T-helper 17 cell (primary cell): ENCODE data around the gene USP35. TPM values are rescaled to one million over a fixed set of nuclear protein-coding genes. Genes with fewer than 3 reads are reported as not detected.

Experiments
- ATAC-seq: fragments of 150-1000 bp; cut with Tn5 transposase; 2 replicates; pipeline ENCODE4 v1.10.0; 2021; ENCODE audit warnings: mild to moderate bottlenecking, moderate library complexity
- DNase-seq, 3 donors: peaks; one replicate each; pipeline versions ENCODE4 v3.0.0 to v3.0.0-alpha.2; 2020 to 2021
- H3K9me3 ChIP-seq: one replicate; pipeline ENCODE4 v1.7.0; 2013; ENCODE audit warnings: low read length, mild to moderate bottlenecking; ENCODE audit not compliant: control insufficient read depth, poor library complexity, severe bottlenecking
- H3K27ac Mint-ChIP-seq: one replicate; pipeline ENCODE4 v1.8.0; 2022; ENCODE audit warnings: mild to moderate bottlenecking, moderate library complexity, mixed read lengths
- H3K27me3 Mint-ChIP-seq: one replicate; pipeline ENCODE4 v1.8.0; 2022; ENCODE audit warnings: mixed read lengths
- H3K36me3 Mint-ChIP-seq: one replicate; pipeline ENCODE4 v1.8.0; 2022; ENCODE audit warnings: low read depth, mixed read lengths
- H3K4me1 Mint-ChIP-seq: one replicate; pipeline ENCODE4 v1.8.0; 2022; ENCODE audit warnings: mild to moderate bottlenecking, mixed read lengths
- H3K4me3 Mint-ChIP-seq: one replicate; pipeline ENCODE4 v1.8.0; 2022; ENCODE audit warnings: mild to moderate bottlenecking, moderate library complexity, mixed read lengths
- total RNA-seq, 4 donors: library from RNA in 2 of 4; stranded (reverse) in 2 of 4; gene quantifications; one replicate each; pipeline ENCODE4 v1.2.3 and lab custom pipeline; 2022 to 2026

USP35 gene
- total RNA-seq, 2 donors from 2014 or later = 10.5 to 13.4 TPM

GRCh38 chr11:78205691-78206090, 17.0 kb downstream of the USP35 start:
- no peak for ATAC-seq
- H3K36me3 Mint-ChIP-seq = peaks cover 4% of the 10 kb centered on the region
- H3K4me1 Mint-ChIP-seq = peaks cover 29% of the 10 kb centered on the region
- no peak for DNase-seq
- no peaks in the 10 kb centered on the region for H3K9me3 ChIP-seq
- no peaks in the 10 kb centered on the region for H3K27me3 Mint-ChIP-seq
- H3K4me3 Mint-ChIP-seq = no peak overlapping the region
- H3K27ac Mint-ChIP-seq = peak overlapping the region; percentile 100

GRCh38 chr11:78207532-78208256, 19.0 kb downstream of the USP35 start:
- peaks cover 4% of the 10 kb centered on the region for H3K36me3 Mint-ChIP-seq
- ATAC-seq (no peak), DNase-seq (no peak)
- H3K27me3 Mint-ChIP-seq = no peaks in the 10 kb centered on the region
- no peaks in the 10 kb centered on the region for H3K9me3 ChIP-seq
- H3K4me3 Mint-ChIP-seq = no peak overlapping the region
- peaks cover 24% of the 10 kb centered on the region for H3K4me1 Mint-ChIP-seq
- peak overlapping the region; percentile 100 for H3K27ac Mint-ChIP-seq

- peaks cover 18% of the 10 kb centered on the region for H3K4me1 Mint-ChIP-seq
- ATAC-seq = no peak
- H3K4me3 Mint-ChIP-seq = peak overlapping the region; percentile 25
- peak overlapping the region; percentile 100 for H3K27ac Mint-ChIP-seq
- H3K27me3 Mint-ChIP-seq = no peaks in the 10 kb centered on the region
- peaks cover 4% of the 10 kb centered on the region for H3K36me3 Mint-ChIP-seq
- DNase-seq = no peak
- no peaks in the 10 kb centered on the region for H3K9me3 ChIP-seq
Measured at GRCh38 chr11:78208257-78209165, 19.8 kb downstream of the USP35 start.

- Mint-ChIP-seq H3K4me1 (peaks cover 16% of the 10 kb centered on the region), H3K36me3 (peaks cover 4% of the 10 kb centered on the region), H3K27me3 (no peaks in the 10 kb centered on the region), H3K4me3 (peak overlapping the region; percentile 61), H3K27ac (peak overlapping the region; percentile 100)
- DNase-seq = no peak
- no peak for ATAC-seq
- no peaks in the 10 kb centered on the region for H3K9me3 ChIP-seq
Measured at GRCh38 chr11:78209478-78209877, 20.8 kb downstream of the USP35 start.

GRCh38 chr11:78210000-78210608, 21.4 kb downstream of the USP35 start:
- Mint-ChIP-seq H3K27me3 (no peaks in the 10 kb centered on the region), H3K36me3 (peaks cover 4% of the 10 kb centered on the region), H3K4me3 (no peak overlapping the region), H3K4me1 (peaks cover 12% of the 10 kb centered on the region), H3K27ac (no peak overlapping the region)
- ATAC-seq (no peak), DNase-seq (no peak)
- H3K9me3 ChIP-seq = no peaks in the 10 kb centered on the region

- H3K4me1 Mint-ChIP-seq = peaks cover 12% of the 10 kb centered on the region
- H3K9me3 ChIP-seq = no peaks in the 10 kb centered on the region
- DNase-seq (no peak), ATAC-seq (no peak)
- no peak overlapping the region for H3K4me3 Mint-ChIP-seq
- H3K27ac Mint-ChIP-seq = no peak overlapping the region
- no peaks in the 10 kb centered on the region for H3K27me3 Mint-ChIP-seq
- H3K36me3 Mint-ChIP-seq = peaks cover 4% of the 10 kb centered on the region
Measured at GRCh38 chr11:78211565-78211964, 22.8 kb downstream of the USP35 start.

GRCh38 chr11:78212586-78213371, 24.1 kb downstream of the USP35 start:
- H3K27me3 Mint-ChIP-seq = no peaks in the 10 kb centered on the region
- ATAC-seq = no peak
- no peaks in the 10 kb centered on the region for H3K9me3 ChIP-seq
- no peak overlapping the region for H3K27ac Mint-ChIP-seq
- peaks cover 12% of the 10 kb centered on the region for H3K4me1 Mint-ChIP-seq
- no peak for DNase-seq
- peaks cover 4% of the 10 kb centered on the region for H3K36me3 Mint-ChIP-seq
- no peak overlapping the region for H3K4me3 Mint-ChIP-seq

GRCh38 chr11:78213526-78214330, 25.0 kb downstream of the USP35 start:
- H3K27ac Mint-ChIP-seq = peak overlapping the region; percentile 19
- ATAC-seq (no peak), DNase-seq (no peak)
- H3K27me3 Mint-ChIP-seq = no peaks in the 10 kb centered on the region
- no peak overlapping the region for H3K4me3 Mint-ChIP-seq
- H3K4me1 Mint-ChIP-seq = peaks cover 15% of the 10 kb centered on the region
- H3K36me3 Mint-ChIP-seq = peaks cover 7% of the 10 kb centered on the region
- no peaks in the 10 kb centered on the region for H3K9me3 ChIP-seq

- Mint-ChIP-seq H3K27ac (peak overlapping the region; percentile 19), H3K4me1 (peaks cover 15% of the 10 kb centered on the region), H3K27me3 (no peaks in the 10 kb centered on the region), H3K4me3 (no peak overlapping the region), H3K36me3 (peaks cover 6% of the 10 kb centered on the region)
- DNase-seq (no peak), ATAC-seq (no peak)
- H3K9me3 ChIP-seq = no peaks in the 10 kb centered on the region
Measured at GRCh38 chr11:78214331-78215194, 25.8 kb downstream of the USP35 start.

- no peak for DNase-seq
- peak overlapping the region; percentile 39 for H3K27ac Mint-ChIP-seq
- H3K27me3 Mint-ChIP-seq = no peaks in the 10 kb centered on the region
- peaks cover 9% of the 10 kb centered on the region for H3K36me3 Mint-ChIP-seq
- no peak overlapping the region for H3K4me3 Mint-ChIP-seq
- H3K4me1 Mint-ChIP-seq = peaks cover 14% of the 10 kb centered on the region
- H3K9me3 ChIP-seq = no peaks in the 10 kb centered on the region
- no peak for ATAC-seq
Measured at GRCh38 chr11:78216021-78216420, 27.3 kb downstream of the USP35 start.

- Mint-ChIP-seq H3K4me3 (no peak overlapping the region), H3K36me3 (peaks cover 13% of the 10 kb centered on the region), H3K27ac (peak overlapping the region; percentile 39), H3K4me1 (peaks cover 14% of the 10 kb centered on the region), H3K27me3 (no peaks in the 10 kb centered on the region)
- H3K9me3 ChIP-seq = no peaks in the 10 kb centered on the region
- ATAC-seq = no peak
- DNase-seq = no peak
Measured at GRCh38 chr11:78216571-78217287, 28.0 kb downstream of the USP35 start.
